H1 (cell line): ENCODE measurements around the gene SPINT2. TPM values are rescaled to one million over a fixed set of nuclear protein-coding genes. Genes with fewer than 3 reads are reported as not detected.

Source experiments
- BACH1 ChIP-seq: IDR thresholded peaks from 2 replicates; pipeline ENCODE4 v1.6.1; 2012; ENCODE audit warnings: low read length, improper control_type of control experiment
- CEBPB ChIP-seq: IDR thresholded peaks from 2 replicates; pipeline ENCODE4 v1.6.1; 2012; ENCODE audit warnings: low read depth, low read length
- CHD7 ChIP-seq: fragments of 300-600 bp; sonication (generic); IDR thresholded peaks from 2 replicates; pipeline ENCODE4 v1.7.1; 2012; ENCODE audit warnings: low read length, moderate library complexity, mild to moderate bottlenecking, inconsistent platforms; ENCODE audit not compliant: insufficient replicate concordance
- MAFK ChIP-seq: IDR thresholded peaks from 2 replicates; pipeline ENCODE4 v1.6.1; 2012; ENCODE audit warnings: low read depth, mild to moderate bottlenecking, improper control_type of control experiment, low read length
- POLR2AphosphoS5 ChIP-seq: IDR thresholded peaks from 2 replicates; pipeline ENCODE4 v1.6.1; 2011; ENCODE audit warnings: low read depth, low read length
- SP1 ChIP-seq: IDR thresholded peaks from 2 replicates; pipeline ENCODE4 v1.6.1; 2011; ENCODE audit warnings: low read depth, low read length
- SP4 ChIP-seq: IDR thresholded peaks from 2 replicates; pipeline ENCODE4 v1.6.1; 2012; ENCODE audit warnings: low read length, inconsistent platforms
- TAF1 ChIP-seq: IDR thresholded peaks from 2 replicates; pipeline ENCODE4 v1.6.1; 2011; ENCODE audit warnings: mild to moderate bottlenecking, low read depth, low read length
- polyA plus RNA-seq, 7 experiments: library from polyadenylated mRNA; depleted of rRNA in 3 of 7; stranded (reverse) in 5 of 7; unstranded in 2 of 7; fragments of >200 nt in 5 of 7; fragments of 200-250 nt in 2 of 7; gene quantifications; 1 replicate in 5 of 7; 2 replicates in 1 of 7; 4 replicates in 1 of 7; pipeline versions ENCODE4 v1.2.1 to v1.2.3, GENCODE V29; 2011 to 2013; ENCODE audit warnings: missing spikeins in 2 of 7, mixed read lengths in 2 of 7
- total RNA-seq: library from RNA; stranded (reverse); fragmentation: NEBNext Ultra II Directional; extraction: Animal tissue kit (Norgen Biotek cat#: 25700); gene quantifications from 2 replicates; pipeline ENCODE4 v1.2.1, GENCODE V29; 2021
- TF ChIP-seq, protein P1 (sequence below): IDR thresholded peaks from 2 replicates; pipeline ENCODE4 v1.6.1; 2012; ENCODE audit warnings: inconsistent platforms

Gene SPINT2
- total and polyA plus RNA-seq, 2 of the 8 experiments (the other 6 are each of a cell fraction or from before 2014, with no cell fraction given): 294 to 296 TPM

DNA sequence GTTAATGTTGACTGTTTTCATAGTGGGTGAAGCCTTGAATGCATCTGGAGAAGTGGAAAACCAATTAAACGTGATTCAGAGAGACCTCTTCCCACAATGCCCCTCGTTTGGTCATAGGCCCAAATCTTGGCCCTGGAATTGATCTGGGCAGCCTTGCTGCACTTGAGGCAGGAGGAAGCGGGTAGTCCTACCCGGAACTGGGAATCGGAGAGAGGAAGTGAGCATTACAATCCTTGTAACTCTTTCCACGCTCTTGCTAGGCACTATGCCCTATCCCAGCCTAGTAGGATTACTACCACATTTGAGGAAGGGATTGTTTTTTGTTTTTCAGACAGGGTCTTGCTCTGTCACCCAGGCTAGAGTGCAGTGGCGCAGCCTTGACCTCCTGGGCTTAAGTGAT is 58.9 kb downstream of the SPINT2 start (continued):
- TF ChIP-seq BACH1: no peak
- TF ChIP-seq TAF1: no peak
- no peak for TF ChIP-seq SP4
- no peak for TF ChIP-seq CHD7
- TF ChIP-seq, protein P1, sequence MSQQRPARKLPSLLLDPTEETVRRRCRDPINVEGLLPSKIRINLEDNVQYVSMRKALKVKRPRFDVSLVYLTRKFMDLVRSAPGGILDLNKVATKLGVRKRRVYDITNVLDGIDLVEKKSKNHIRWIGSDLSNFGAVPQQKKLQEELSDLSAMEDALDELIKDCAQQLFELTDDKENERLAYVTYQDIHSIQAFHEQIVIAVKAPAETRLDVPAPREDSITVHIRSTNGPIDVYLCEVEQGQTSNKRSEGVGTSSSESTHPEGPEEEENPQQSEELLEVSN: no peak
- no peak for TF ChIP-seq POLR2AphosphoS5
- TF ChIP-seq SP1: no peak
- no peak for TF ChIP-seq CEBPB
- TF ChIP-seq MAFK: no peak
- TF ChIP-seq, all 59 proteins: peak for 0
